ENCODE results near the gene CTSD. TPM values are rescaled to one million over a fixed set of nuclear protein-coding genes. Genes with fewer than 3 reads are reported as not detected.

Gene CTSD
- total and polyA plus RNA-seq, 2 of the 8 experiments (the other 6 are each of a cell fraction or from before 2014, with no cell fraction given), result 169 to 173 TPM

DNA sequence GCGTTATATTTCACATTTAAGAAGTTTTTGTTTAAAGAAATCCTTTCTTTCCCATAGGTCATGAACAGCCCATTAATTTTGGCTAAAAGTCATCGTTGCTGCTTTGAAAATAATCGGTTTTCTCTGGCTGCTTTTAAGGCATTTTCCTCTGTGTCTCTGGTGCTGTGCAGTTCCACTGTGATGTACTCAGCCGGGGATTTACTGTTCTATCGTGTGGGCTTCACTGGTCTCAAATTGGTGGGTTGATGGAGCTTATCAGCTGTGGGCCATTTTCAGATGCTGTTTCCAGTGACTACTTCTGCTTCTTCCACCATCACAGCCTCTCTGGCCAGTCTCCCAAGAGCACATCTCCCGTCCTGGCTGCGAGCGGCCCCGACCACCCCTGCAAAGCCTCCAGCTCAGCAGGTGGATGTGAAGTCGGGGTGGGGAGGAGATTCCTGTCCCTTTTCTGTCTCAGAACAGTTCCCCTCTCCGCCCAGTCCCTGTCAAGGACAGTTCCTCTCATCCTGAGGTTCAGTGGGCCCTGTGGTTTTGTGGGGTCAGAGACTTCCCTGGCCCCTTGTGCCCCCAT is 33.6 kb downstream of the CTSD start:
- H3K18ac ChIP-seq (ENCODE audit: extremely low read depth, low read length), result no peak overlapping the region
- H3K27me3 ChIP-seq (replicated peaks in 1 of 4; ENCODE audit: control insufficient read depth in 3 of 4, extremely low read depth in 1 of 4, insufficient read depth in 3 of 4, low read length in 3 of 4), result peaks cover 0 to 5% (median 1%) of the 10 kb centered on the region in 4 experiments; a peak in 2 of 7 replicates
- H2BK15ac ChIP-seq (ENCODE audit: low read length), result no peak overlapping the region
- ChIA-PET CTCF (ENCODE audit: partially characterized antibody) (interaction anchor here (0.7 to 1.8 kb wide), 2 partner anchors 35 to 37 kb away, joined by 4 to 8 read pairs; no protein-coding TSS in a partner anchor), POLR2A (ENCODE audit: partially characterized antibody) (no interaction called here)
- H3K4ac ChIP-seq (replicated peaks; ENCODE audit: insufficient read length, low read depth, low read length), result no peak overlapping the region
- H2BK5ac ChIP-seq (ENCODE audit: low read depth, low read length), result no peak overlapping the region
- H3K27ac ChIP-seq (ENCODE audit: low read depth, low read length), result no peak overlapping the region
- no peak overlapping the region for H3K4me2 ChIP-seq (ENCODE audit: insufficient read depth in 1 of 2, low read depth in 2 of 2, low read length in 2 of 2)
- H3K79me2 ChIP-seq (ENCODE audit: control insufficient read depth in 1 of 2, insufficient read depth in 2 of 2, low read length in 2 of 2), result peaks cover 0 to 7% of the 10 kb centered on the region in 2 experiments; a peak in 1 of 4 replicates
- no peak overlapping the region for H4K5ac ChIP-seq (ENCODE audit: insufficient read length, low read depth, low read length)
- no peak overlapping the region for H3K4me3 ChIP-seq (ENCODE audit: extremely low read depth in 1 of 4, insufficient read depth in 2 of 4, low read depth in 3 of 4, low read length in 4 of 4)
- H3K14ac ChIP-seq (ENCODE audit: insufficient read length), result no peak overlapping the region
- H3K56ac ChIP-seq (replicated peaks; ENCODE audit: insufficient read length, low read depth, low read length), result no peak overlapping the region
- H2AK5ac ChIP-seq (ENCODE audit: low read depth, low read length), result no peak overlapping the region
- DNase-seq (ENCODE audit: low read depth in 1 of 2, low spot score in 2 of 2) (no peak), FAIRE-seq (no peak)
- no peak overlapping the region for H4K91ac ChIP-seq (replicated peaks; ENCODE audit: insufficient read length, low read length)
- peaks cover 0 to 2% of the 10 kb centered on the region in 2 experiments; a peak in 1 of 4 replicates for H3K9me3 ChIP-seq (ENCODE audit: insufficient read depth in 2 of 2, low read depth in 1 of 2, low read length in 1 of 2)
- no peak overlapping the region for H2BK120ac ChIP-seq (replicated peaks; ENCODE audit: low read depth, low read length)
- no peak overlapping the region for H2BK12ac ChIP-seq (ENCODE audit: low read depth, low read length)
- H3K4me1 ChIP-seq (replicated peaks in 1 of 4; ENCODE audit: control insufficient read depth in 3 of 4, insufficient read depth in 4 of 4, low read length in 3 of 4), result no peaks in the 10 kb centered on the region; a peak in 1 of 7 replicates
- no peak for TF ChIP-seq USF2 (IDR thresholded peaks at IDR 0.05; ENCODE audit: low read length)
- no peak for TF ChIP-seq RBBP5 (IDR thresholded peaks at IDR 0.05; ENCODE audit: borderline replicate concordance, low read depth, low read length)
- TF ChIP-seq KDM5A (IDR thresholded peaks at IDR 0.05; ENCODE audit: low read length), result no peak
- TF ChIP-seq MAFK (IDR thresholded peaks at IDR 0.05; ENCODE audit: low read depth, low read length), result no peak
- no peak for TF ChIP-seq SP1 (IDR thresholded peaks at IDR 0.05; ENCODE audit: low read depth, low read length)
- TF ChIP-seq EP300 (IDR thresholded peaks at IDR 0.05; ENCODE audit: borderline replicate concordance in 1 of 2, low read depth in 2 of 2, low read length in 2 of 2), result no peak
- H2AFZ ChIP-seq (ENCODE audit: low read length), result no peak overlapping the region
- 89% methylated on average over 10 of the region's 11 CpGs; no CpG with 5 or more reads in 1 of the 2 experiments for WGBS, 2 experiments (ENCODE audit: extremely low coverage in 1 of 2, insufficient coverage in 1 of 2, insufficient read length in 1 of 2, insufficient replicate concordance in 2 of 2, low coverage in 1 of 2, low lambda C conversion rate in 2 of 2, missing lambda C conversion rate in 1 of 2)
- peaks cover 0 to 4% (median 0%) of the 10 kb centered on the region in 4 experiments; a peak in 1 of 8 replicates for H3K36me3 ChIP-seq (ENCODE audit: control insufficient read depth in 2 of 4, insufficient read depth in 4 of 4, low read length in 3 of 4)
- H4K20me1 ChIP-seq (replicated peaks in 1 of 2; ENCODE audit: control insufficient read depth in 1 of 2, insufficient read depth in 2 of 2, low read length in 2 of 2), result peaks cover 2 to 10% of the 10 kb centered on the region in 2 experiments
- no peak overlapping the region for H2BK20ac ChIP-seq (ENCODE audit: low read length)
- H3K23ac ChIP-seq (ENCODE audit: insufficient read length), result no peak overlapping the region
- H3K23me2 ChIP-seq (ENCODE audit: low read depth, low read length), result peaks cover 12% of the 10 kb centered on the region
- H3K9ac ChIP-seq (replicated peaks in 1 of 4; ENCODE audit: extremely low read depth in 1 of 4, low read depth in 3 of 4, low read length in 3 of 4), result no peak overlapping the region
- no peak overlapping the region for H4K8ac ChIP-seq (ENCODE audit: extremely low read depth, insufficient read depth, low read length)
- H3K79me1 ChIP-seq (ENCODE audit: low read depth, low read length), result no peaks in the 10 kb centered on the region
